NCI-H2196 (cell line): ENCODE results near the gene DOCK4.
"Not testable (repeated sequence)": the region's sequence is repeated elsewhere in the genome, so short reads cannot be mapped to it uniquely, and the experiment has no call there.

Source experiments
- DNase-seq: peaks from one replicate; lab custom pipeline; 2025; ENCODE audit not compliant: unreplicated experiment; lab: John Stamatoyannopoulos, UW

Gene DOCK4

GRCh38 chr7:112137141-112138101, 68.8 kb downstream of the DOCK4 start:
- no peak for DNase-seq

GRCh38 chr7:112136271-112137008, 69.8 kb downstream of the DOCK4 start:
- DNase-seq, result no peak

GRCh38 chr7:112135815-112136214, 70.4 kb downstream of the DOCK4 start:
- no peak for DNase-seq

- no peak for DNase-seq
Measured at GRCh38 chr7:112134039-112134438, 72.2 kb downstream of the DOCK4 start.

- DNase-seq, result no peak
Measured at GRCh38 chr7:112133328-112133727, 72.9 kb downstream of the DOCK4 start.

DNA sequence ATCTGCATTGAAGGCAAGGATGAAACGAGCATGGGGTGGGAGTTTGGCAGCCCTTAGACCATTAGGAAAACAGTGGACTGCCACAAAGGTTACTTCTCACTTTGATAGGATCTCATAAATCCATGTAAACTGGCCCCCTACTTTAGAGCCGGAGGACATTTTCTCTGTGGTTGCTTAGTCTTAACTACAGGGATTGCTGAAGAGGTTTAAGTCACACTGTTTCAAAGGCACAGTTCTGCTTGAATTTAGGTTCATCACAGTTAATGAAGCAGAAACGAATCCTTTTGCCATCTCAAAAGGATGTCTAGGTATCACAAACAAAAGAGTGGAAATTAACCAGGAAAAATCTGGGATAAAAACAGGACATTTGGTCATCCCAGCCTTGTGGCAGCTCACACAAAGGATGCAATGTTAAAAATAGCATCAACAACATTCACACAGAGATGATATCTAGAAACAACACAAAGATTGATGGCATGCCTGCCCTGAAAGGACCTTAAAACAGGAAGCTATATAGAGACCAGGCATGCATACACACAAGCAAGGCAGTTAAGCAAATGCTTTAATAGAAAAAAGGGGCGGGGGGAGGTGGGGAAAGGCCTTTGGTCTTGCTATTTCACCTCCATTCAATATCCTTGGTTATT, 74.0 kb downstream of the DOCK4 start:
- DNase-seq, result no peak

DNA sequence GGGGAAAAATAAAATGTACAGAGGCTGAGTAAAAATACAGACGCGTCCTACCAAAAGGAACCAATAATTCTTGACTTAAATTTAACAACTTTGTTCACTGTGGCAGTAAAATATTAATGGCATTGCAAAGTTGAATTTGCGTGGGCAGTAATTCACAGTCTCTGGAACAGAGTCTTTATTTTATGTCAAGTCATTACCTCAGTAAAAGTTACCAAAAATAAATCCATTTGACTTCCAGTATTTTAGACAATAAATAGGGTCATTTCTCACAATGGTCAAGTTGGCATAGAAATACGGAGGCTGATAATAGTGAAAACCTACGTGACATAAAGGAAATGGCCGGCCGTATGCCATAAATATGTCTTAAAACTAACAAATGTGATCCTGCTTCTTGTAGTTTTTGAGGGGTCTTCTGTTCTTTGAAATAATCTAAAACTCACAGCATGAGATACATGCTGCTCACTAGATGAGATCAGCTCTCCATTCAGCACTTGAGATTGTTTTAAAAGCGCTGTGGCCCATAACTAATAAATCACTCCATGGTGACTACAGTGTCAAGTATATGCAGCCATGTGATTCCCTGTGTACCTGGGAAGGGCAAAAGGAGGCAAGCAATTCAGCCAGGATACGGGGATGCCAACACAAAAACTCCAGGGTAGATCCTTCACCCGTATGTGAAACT, 75.3 kb downstream of the DOCK4 start:
- DNase-seq, result no peak

GRCh38 chr7:112129655-112130323, 76.4 kb downstream of the DOCK4 start:
- DNase-seq, result peak; percentile 73

DNA sequence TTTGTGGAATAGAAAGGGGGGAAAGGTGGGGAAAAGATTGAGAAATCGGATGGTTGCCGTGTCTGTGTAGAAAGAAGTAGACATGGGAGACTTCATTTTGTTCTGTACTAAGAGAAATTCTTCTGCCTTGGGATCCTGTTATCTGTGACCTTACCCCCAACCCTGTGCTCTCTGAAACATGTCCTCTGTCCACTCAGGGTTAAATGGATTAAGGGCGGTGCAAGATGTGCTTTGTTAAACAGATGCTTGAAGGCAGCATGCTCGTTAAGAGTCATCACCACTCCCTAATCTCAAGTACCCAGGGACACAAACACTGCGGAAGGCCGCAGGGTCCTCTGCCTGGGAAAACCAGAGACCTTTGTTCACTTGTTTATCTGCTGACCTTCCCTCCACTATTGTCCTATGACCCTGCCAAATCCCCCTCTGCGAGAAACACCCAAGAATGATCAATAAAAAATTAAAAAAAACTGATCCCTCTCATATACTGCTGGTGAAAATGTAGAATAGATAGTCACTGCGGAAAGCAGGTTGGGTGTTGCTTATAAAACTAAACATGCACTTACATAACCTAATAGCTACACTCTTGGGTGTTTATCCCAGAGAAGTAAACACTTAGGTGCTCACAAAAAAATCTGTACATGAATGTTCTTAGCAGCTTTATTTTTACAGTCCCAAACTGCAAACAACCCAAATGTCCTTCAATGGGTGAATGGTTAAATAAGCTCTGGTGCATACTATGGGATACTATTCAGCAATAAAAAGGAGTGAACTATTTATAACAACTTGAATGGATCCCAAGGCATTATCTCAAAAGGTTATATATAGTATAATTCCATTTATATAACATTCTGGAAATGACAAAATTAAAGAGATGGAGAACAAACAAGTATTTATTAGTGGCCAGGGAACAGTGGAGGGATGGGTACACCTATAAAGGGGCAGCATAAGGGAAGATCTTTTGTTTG, 77.5 kb downstream of the DOCK4 start:
- not testable (repeated sequence) for DNase-seq

DNA sequence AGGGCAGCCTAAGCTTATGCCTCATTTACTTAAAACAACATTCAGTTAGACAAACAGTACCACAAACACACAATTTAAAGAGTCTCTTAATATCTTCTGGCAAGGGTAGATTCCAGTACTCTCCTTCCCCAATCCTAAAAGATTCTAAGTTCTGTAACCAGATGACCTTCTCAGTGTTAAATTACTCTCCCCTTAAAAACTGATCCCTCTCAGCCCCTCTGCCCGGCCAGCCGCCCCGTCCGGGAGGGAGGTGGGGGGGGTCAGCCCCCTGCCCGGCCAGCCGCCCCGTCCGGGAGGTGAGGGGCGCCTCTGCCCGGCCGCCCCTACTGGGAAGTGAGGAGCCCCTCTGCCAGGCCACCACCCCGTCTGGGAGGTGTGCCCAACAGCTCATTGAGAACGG, 78.2 kb downstream of the DOCK4 start:
- DNase-seq, result not testable (repeated sequence)

GRCh38 chr7:112125250-112125649, 80.9 kb downstream of the DOCK4 start:
- DNase-seq, result no peak

DNA sequence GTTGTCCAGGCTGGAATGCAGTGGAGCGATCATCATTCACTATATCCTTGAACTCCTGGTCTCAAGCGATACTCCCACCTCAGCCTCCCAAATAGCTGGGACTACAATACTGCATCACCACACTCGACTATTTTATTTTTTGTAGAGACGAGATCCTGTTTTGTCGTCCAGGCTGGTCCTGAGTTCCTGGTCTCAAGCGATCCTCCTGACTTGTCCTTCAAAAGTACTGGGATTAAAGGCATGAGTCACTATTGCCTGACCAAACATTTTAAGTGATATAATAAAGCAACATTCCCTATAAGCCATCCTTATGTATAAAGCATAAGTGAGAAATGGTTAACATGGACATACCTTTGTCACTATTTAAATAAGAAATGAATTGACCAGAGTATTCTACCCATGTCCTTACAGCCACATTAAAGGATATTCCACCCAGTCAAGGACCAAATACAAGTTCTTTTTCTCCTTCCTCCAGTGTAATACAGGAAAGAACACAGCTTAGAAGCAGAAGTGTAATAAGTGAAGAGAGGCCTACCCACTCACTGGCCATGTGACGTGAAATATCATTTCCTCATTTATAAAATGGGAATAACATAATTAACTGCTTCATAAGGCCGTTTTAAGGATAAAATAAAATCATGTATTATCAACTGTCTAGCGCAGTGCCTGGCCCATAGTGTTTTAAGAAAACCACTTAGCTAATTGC, 82.0 kb downstream of the DOCK4 start:
- no peak for DNase-seq

DNA sequence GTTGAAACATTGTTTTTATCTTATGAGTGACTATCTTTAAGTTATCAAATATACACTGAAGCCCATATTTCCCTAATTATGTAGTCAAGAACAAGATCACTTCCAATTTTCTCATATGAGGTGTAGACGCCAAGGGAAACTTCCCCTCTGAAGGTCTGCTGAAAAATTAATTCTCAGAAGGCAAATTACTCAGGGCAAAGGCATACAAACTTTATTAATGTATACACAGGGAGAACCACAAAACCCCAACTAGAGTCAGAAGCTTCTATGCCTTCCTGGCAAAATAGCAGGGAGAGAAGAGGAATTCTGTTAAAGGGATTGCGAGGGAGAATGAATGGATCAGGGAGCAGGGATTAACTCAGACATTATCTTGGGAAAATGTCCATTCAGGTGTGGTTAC, 83.4 kb downstream of the DOCK4 start:
- no peak for DNase-seq

DNA sequence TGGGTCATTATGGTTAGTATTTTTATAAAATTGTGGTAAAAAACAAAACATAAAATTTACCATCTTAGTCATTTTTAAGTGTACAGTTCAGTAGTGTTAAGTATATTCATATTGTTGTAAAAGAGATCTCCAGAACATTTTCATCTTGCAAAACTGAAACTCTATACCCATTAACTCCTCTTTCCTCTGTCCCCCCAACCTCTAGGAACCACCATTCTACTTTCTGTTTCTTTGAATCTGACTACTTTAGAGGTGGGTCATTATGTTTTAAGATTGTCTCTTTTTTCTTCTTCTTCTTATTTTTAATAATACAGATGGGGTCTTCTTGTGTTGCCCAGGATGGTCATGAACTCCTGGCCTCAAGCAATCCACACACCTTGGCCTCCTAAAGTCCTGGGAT, 84.1 kb downstream of the DOCK4 start:
- DNase-seq, result no peak

DNA sequence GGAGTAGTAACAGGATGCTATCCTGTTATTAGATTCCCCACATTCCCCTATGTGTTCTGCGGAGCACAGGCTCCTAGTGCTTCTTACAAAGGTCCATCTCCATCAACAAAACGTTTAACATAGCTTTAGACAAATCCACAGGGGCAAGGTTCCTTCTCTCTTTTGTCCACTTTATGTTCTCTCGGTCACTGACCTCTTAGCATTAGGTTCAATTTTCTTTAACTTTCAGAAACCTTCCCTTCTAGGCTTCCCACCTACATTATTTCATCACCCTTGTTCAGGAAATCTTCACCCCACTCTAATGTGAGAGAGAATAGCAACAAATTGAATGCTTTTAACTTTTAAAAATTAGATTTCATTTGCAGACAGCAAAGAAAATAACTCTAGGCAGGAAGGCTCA, 84.9 kb downstream of the DOCK4 start:
- DNase-seq, result no peak

DNA sequence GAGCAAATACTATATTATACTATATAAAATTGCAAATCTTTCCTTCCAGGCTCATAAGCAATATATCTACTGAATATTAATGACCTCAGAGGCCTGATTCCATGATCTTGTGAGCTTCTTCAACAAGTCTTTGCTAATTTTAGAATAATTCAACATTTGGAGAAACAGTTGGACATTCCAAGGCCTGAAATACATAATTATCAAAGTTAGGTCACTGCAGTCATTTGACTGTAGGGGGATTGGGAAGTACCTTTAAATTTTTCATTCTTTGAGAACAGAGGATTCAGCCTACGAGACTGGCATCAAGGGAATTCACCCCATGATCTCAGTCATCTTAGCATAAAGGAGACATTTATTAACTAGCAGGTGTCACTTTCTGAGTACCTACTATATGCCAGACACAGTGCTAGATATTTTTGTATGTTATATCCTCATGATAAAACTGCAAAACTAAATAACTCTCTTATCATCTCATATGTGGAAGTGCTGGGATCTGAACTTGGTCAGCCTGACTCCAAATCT, 85.4 kb downstream of the DOCK4 start:
- DNase-seq, result no peak

GRCh38 chr7:112118581-112119566, 87.3 kb downstream of the DOCK4 start:
- DNase-seq, result no peak
